Measurements from ENCODE around the gene ABCG1. TPM values are rescaled to one million over a fixed set of nuclear protein-coding genes. Genes with fewer than 3 reads are reported as not detected.
A peak's percentile ranks its signal among the peaks of the same experiment; 100 is the strongest.

ABCG1 gene
- total RNA-seq, 1 donor from 2014 or later: 1.6 TPM

- H3K27me3 Mint-ChIP-seq (ENCODE audit: low read depth): peaks cover 8% of the 10 kb centered on the region
- no peak overlapping the region for H3K27ac Mint-ChIP-seq (ENCODE audit: unreplicated experiment)
- no peak for DNase-seq (ENCODE audit: low spot score)
- peaks cover 4% of the 10 kb centered on the region for H3K4me1 Mint-ChIP-seq (ENCODE audit: low read depth)
- peaks cover 2% of the 10 kb centered on the region for H3K36me3 Mint-ChIP-seq (ENCODE audit: low read depth)
- TF ChIP-seq CTCF (IDR thresholded peaks at IDR 0.05): no peak
- peaks cover 5% of the 10 kb centered on the region for H3K9me3 Mint-ChIP-seq (ENCODE audit: low read depth)
- H3K4me3 Mint-ChIP-seq (ENCODE audit: unreplicated experiment): no peak overlapping the region
Observed at GRCh38 chr21:42193721-42194120, 25.2 kb upstream of the ABCG1 start.

- H3K9me3 Mint-ChIP-seq (ENCODE audit: low read depth): peaks cover 5% of the 10 kb centered on the region
- DNase-seq (ENCODE audit: low spot score): no peak
- H3K4me3 Mint-ChIP-seq (ENCODE audit: unreplicated experiment): no peak overlapping the region
- H3K27ac Mint-ChIP-seq (ENCODE audit: unreplicated experiment): no peak overlapping the region
- peaks cover 8% of the 10 kb centered on the region for H3K27me3 Mint-ChIP-seq (ENCODE audit: low read depth)
- H3K4me1 Mint-ChIP-seq (ENCODE audit: low read depth): peaks cover 10% of the 10 kb centered on the region
- TF ChIP-seq CTCF (IDR thresholded peaks at IDR 0.05): no peak
- H3K36me3 Mint-ChIP-seq (ENCODE audit: low read depth): peaks cover 2% of the 10 kb centered on the region
Observed at GRCh38 chr21:42194863-42195262, 24.1 kb upstream of the ABCG1 start.

- peaks cover 2% of the 10 kb centered on the region for H3K36me3 Mint-ChIP-seq (ENCODE audit: low read depth)
- DNase-seq (ENCODE audit: low spot score): no peak
- H3K4me1 Mint-ChIP-seq (ENCODE audit: low read depth): peaks cover 9% of the 10 kb centered on the region
- H3K9me3 Mint-ChIP-seq (ENCODE audit: low read depth): peaks cover 5% of the 10 kb centered on the region
- peaks cover 8% of the 10 kb centered on the region for H3K27me3 Mint-ChIP-seq (ENCODE audit: low read depth)
- TF ChIP-seq CTCF (IDR thresholded peaks at IDR 0.05): no peak
- peak overlapping the region; percentile 45 for H3K27ac Mint-ChIP-seq (ENCODE audit: unreplicated experiment)
- no peak overlapping the region for H3K4me3 Mint-ChIP-seq (ENCODE audit: unreplicated experiment)
Observed at GRCh38 chr21:42195378-42196031, 23.4 kb upstream of the ABCG1 start.

- no peak overlapping the region for H3K4me3 Mint-ChIP-seq (ENCODE audit: unreplicated experiment)
- no peak overlapping the region for H3K27ac Mint-ChIP-seq (ENCODE audit: unreplicated experiment)
- H3K27me3 Mint-ChIP-seq (ENCODE audit: low read depth): peaks cover 3% of the 10 kb centered on the region
- H3K36me3 Mint-ChIP-seq (ENCODE audit: low read depth): peaks cover 4% of the 10 kb centered on the region
- peaks cover 9% of the 10 kb centered on the region for H3K4me1 Mint-ChIP-seq (ENCODE audit: low read depth)
- no peak for TF ChIP-seq CTCF (IDR thresholded peaks at IDR 0.05)
- peaks cover 12% of the 10 kb centered on the region for H3K9me3 Mint-ChIP-seq (ENCODE audit: low read depth)
- no peak for DNase-seq (ENCODE audit: low spot score)
Observed at GRCh38 chr21:42198929-42199867, 19.7 kb upstream of the ABCG1 start.

- Mint-ChIP-seq H3K36me3 (ENCODE audit: low read depth) (peaks cover 6% of the 10 kb centered on the region), H3K4me1 (ENCODE audit: low read depth) (peaks cover 9% of the 10 kb centered on the region), H3K27ac (ENCODE audit: unreplicated experiment) (no peak overlapping the region)
Observed at GRCh38 chr21:42199868-42200463, 19.0 kb upstream of the ABCG1 start.

More at GRCh38 chr21:42199868-42200463, 19.0 kb upstream of the ABCG1 start:
- DNase-seq (ENCODE audit: low spot score): no peak
- H3K9me3 Mint-ChIP-seq (ENCODE audit: low read depth): peaks cover 18% of the 10 kb centered on the region
- no peak for TF ChIP-seq CTCF (IDR thresholded peaks at IDR 0.05)
- H3K4me3 Mint-ChIP-seq (ENCODE audit: unreplicated experiment): no peak overlapping the region
- H3K27me3 Mint-ChIP-seq (ENCODE audit: low read depth): peaks cover 3% of the 10 kb centered on the region

Measured in chondrocyte (in vitro differentiated cells).